PC-9 (cell line): ENCODE measurements around the gene SDCCAG8. TPM values are rescaled to one million over a fixed set of nuclear protein-coding genes. Genes with fewer than 3 reads are reported as not detected.

ENCODE experiments used
- BruUV-seq: library from RNA; stranded (reverse); fragments of 400-500 nt; replicated peaks from 2 replicates; lab custom pipeline; 2021; lab: Mats Ljungman, UMichigan
- CTCF ChIA-PET: fragments of 300-600 bp; sonication (Branson Sonifier 250); formaldehyde crosslinking; loops from one replicate; lab custom pipeline; 2022; ENCODE audit warnings: antibody characterized with exemption; lab: Charles Lee
- POLR2A ChIA-PET: fragments of 300-600 bp; sonication (Branson Sonifier 250); formaldehyde crosslinking; loops from one replicate; lab custom pipeline; 2022; ENCODE audit warnings: antibody characterized with exemption; ENCODE audit not compliant: unreplicated experiment; lab: Charles Lee
- DNase-seq, 2 experiments: peaks; one replicate each; pipeline versions ENCODE4 v3.0.0 to v3.0.0-alpha.2; 2015 to 2022; ENCODE audit warnings: mixed read lengths in 1 of 2
- H2AFZ ChIP-seq: fragments of 200-600 bp; sonication (generic); 2 replicates; pipeline ENCODE4 v1.8.1; 2017; ENCODE audit warnings: antibody characterized with exemption
- H3F3A ChIP-seq: fragments of 200-600 bp; sonication (generic); 2 replicates; pipeline ENCODE4 v1.8.1; 2017; ENCODE audit warnings: antibody characterized with exemption, mild to moderate bottlenecking, low read depth; ENCODE audit not compliant: insufficient read depth
- H3K27ac ChIP-seq: fragments of 200-600 bp; sonication (generic); 2 replicates; pipeline ENCODE4 v1.6.1; 2016; ENCODE audit warnings: mixed run types
- H3K27me3 ChIP-seq: fragments of 200-600 bp; sonication (generic); 2 replicates; pipeline ENCODE4 v1.6.1; 2016; ENCODE audit warnings: low read depth, mixed run types; ENCODE audit not compliant: insufficient read depth
- H3K36me3 ChIP-seq: fragments of 200-600 bp; sonication (generic); 2 replicates; pipeline ENCODE4 v1.6.1; 2016; ENCODE audit warnings: low read depth, mixed run types
- H3K4me1 ChIP-seq: fragments of 200-600 bp; sonication (generic); replicated peaks from 2 replicates; pipeline ENCODE4 v1.6.1; 2016; ENCODE audit warnings: mixed run types; ENCODE audit not compliant: insufficient read depth
- H3K4me2 ChIP-seq: fragments of 200-600 bp; sonication (generic); 2 replicates; pipeline ENCODE4 v1.6.1; 2017; ENCODE audit warnings: mixed run types
- H3K4me3 ChIP-seq: fragments of 200-600 bp; sonication (generic); 2 replicates; pipeline ENCODE4 v1.6.1; 2016; ENCODE audit warnings: mixed run types
- H3K79me2 ChIP-seq: fragments of 200-600 bp; sonication (generic); 2 replicates; pipeline ENCODE4 v1.6.1; 2017; ENCODE audit warnings: low read depth, mixed run types
- H3K9me2 ChIP-seq: fragments of 200-600 bp; sonication (generic); 2 replicates; pipeline ENCODE4 v1.8.1; 2017; ENCODE audit warnings: mild to moderate bottlenecking; ENCODE audit not compliant: insufficient read depth
- H3K9me3 ChIP-seq: fragments of 200-600 bp; sonication (generic); 2 replicates; pipeline ENCODE4 v1.8.1; 2016; ENCODE audit warnings: low read depth; ENCODE audit not compliant: insufficient read depth
- H4K20me1 ChIP-seq: fragments of 200-600 bp; sonication (generic); 2 replicates; pipeline ENCODE4 v1.8.1; 2017; ENCODE audit not compliant: insufficient read depth
- EZH2 ChIP-seq: fragments of 200-600 bp; sonication (generic); IDR thresholded peaks from 2 replicates; pipeline ENCODE4 v1.8.0; 2017; ENCODE audit warnings: antibody characterized with exemption, low read depth
- intact Hi-C: fragments of 100-400 bp; cut with micrococcal nuclease; formaldehyde crosslinking; loops from one replicate; pipeline ENCODE4 v1.10.0; 2022; ENCODE audit not compliant: unreplicated experiment
- total RNA-seq: library from RNA; stranded (reverse); gene quantifications from 2 replicates; pipeline ENCODE4 v1.2.3, GENCODE V29; 2021
- TF ChIP-seq, protein P1 (sequence below): fragments of 200-600 bp; sonication (generic); conservative IDR thresholded peaks from 2 replicates; pipeline ENCODE4 v1.6.1; 2017; ENCODE audit warnings: mixed run types, antibody characterized with exemption, mild to moderate bottlenecking, moderate library complexity

The SDCCAG8 gene
- total RNA-seq, 1 experiment from 2014 or later: 22.7 TPM

DNA sequence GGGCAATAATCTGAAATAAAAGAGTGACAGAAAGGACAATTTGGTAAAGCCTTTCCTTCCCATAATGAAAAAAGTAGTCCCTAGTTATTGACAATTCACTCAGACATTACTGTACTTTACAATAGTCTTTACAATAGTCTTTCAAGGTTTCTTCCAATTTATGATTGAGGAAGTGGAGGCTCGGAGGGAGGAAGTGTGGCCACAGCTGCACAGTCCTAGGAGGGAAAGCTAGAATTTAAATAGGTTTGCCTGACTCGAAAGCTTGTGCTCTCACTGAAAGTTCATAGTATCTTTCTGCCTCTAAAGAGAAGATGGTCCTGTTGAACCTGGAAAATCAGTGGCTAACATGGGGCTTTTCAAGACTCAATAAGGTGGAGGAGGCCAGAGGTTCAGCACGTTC is 203.2 kb downstream of the SDCCAG8 start:
- POLR2A ChIA-PET: no interaction called here
- Histone ChIP-seq H4K20me1 (no peaks in the 10 kb centered on the region), H3K36me3 (no peaks in the 10 kb centered on the region), H3F3A (no peaks in the 10 kb centered on the region), H2AFZ (no peak overlapping the region), H3K9me2 (no peaks in the 10 kb centered on the region), H3K9me3 (no peaks in the 10 kb centered on the region), H3K79me2 (no peaks in the 10 kb centered on the region), H3K4me1 (no peaks in the 10 kb centered on the region), H3K4me3 (no peak overlapping the region), H3K27me3 (no peaks in the 10 kb centered on the region), H3K4me2 (no peak overlapping the region), H3K27ac (no peak overlapping the region)
- TF ChIP-seq, protein P1, sequence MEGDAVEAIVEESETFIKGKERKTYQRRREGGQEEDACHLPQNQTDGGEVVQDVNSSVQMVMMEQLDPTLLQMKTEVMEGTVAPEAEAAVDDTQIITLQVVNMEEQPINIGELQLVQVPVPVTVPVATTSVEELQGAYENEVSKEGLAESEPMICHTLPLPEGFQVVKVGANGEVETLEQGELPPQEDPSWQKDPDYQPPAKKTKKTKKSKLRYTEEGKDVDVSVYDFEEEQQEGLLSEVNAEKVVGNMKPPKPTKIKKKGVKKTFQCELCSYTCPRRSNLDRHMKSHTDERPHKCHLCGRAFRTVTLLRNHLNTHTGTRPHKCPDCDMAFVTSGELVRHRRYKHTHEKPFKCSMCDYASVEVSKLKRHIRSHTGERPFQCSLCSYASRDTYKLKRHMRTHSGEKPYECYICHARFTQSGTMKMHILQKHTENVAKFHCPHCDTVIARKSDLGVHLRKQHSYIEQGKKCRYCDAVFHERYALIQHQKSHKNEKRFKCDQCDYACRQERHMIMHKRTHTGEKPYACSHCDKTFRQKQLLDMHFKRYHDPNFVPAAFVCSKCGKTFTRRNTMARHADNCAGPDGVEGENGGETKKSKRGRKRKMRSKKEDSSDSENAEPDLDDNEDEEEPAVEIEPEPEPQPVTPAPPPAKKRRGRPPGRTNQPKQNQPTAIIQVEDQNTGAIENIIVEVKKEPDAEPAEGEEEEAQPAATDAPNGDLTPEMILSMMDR: no peak
- no peak for TF ChIP-seq EZH2
- CTCF ChIA-PET: no interaction called here
- DNase-seq: no peak
- BruUV-seq: no TSS peak
- intact Hi-C loops: no loop called here

DNA sequence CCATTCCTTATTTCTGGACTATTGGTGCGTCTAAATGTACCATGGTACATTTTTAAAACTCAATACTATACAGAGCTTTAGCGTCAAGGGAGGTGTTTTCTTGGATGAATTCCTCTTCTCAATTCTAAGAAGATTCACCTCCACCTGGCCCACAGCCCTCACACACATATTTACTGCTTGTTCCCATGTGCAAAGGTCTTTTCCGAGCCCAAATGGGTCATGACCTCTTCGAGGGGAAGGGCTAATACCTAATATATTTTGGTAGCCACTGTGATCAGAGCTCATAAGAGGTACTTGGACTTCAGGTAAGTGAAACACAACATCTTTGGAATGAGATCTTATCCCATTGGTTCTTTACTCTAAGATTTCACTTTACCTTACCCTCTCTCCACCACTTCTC is 205.9 kb downstream of the SDCCAG8 start:
- H3K27ac ChIP-seq: no peak overlapping the region
- no peaks in the 10 kb centered on the region for H3K36me3 ChIP-seq
- H3K79me2 ChIP-seq: no peaks in the 10 kb centered on the region
- intact Hi-C loops: no loop called here
- H3K4me3 ChIP-seq: no peak overlapping the region
- no peaks in the 10 kb centered on the region for H3K9me3 ChIP-seq
- POLR2A ChIA-PET: no interaction called here
- no TSS peak for BruUV-seq
- no peak for TF ChIP-seq EZH2
- TF ChIP-seq, protein P1: no peak
- no peaks in the 10 kb centered on the region for H4K20me1 ChIP-seq
- H3K27me3 ChIP-seq: no peaks in the 10 kb centered on the region
- H3K4me2 ChIP-seq: no peak overlapping the region
- H3F3A ChIP-seq: no peaks in the 10 kb centered on the region
- no peaks in the 10 kb centered on the region for H3K4me1 ChIP-seq
- CTCF ChIA-PET: no interaction called here
- DNase-seq: no peak
- no peaks in the 10 kb centered on the region for H3K9me2 ChIP-seq
- no peak overlapping the region for H2AFZ ChIP-seq

DNA sequence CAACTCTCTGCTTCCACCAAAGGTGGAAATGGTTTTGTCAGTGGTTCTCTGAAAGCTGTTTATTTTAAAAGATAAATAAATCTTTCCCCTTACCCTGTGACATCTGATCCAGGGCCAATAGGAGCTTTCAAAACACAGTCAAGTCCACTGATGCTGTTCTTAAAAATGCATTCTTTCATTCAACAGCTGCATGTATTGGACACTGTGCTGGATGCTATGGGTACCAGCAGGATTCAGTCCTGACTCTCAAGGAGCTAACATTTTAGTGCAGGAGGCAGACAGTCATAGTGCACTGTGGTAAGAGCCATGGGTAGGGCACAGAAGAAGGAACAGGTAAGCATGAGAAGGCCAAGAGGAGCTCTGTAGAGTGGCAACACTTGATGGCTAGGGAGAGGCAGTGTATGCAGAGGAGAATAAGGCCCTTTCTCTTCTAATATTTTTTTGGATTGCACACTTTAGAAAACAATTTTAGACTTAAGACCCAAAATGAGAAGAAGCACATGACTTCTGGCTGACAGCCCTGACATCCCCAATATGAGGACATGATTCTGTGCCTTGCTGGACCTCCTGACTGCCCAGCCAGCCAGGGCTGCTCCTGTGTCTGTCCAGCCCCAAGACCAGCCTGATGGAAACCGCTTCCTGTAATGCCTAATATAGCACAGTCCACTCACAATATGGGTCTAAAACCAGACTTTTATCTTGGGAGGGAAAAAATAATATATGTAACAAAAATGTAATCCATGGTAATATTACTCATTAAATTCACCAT is 207.3 kb downstream of the SDCCAG8 start:
- TF ChIP-seq EZH2: no peak
- TF ChIP-seq, protein P1: no peak
- Histone ChIP-seq H3K27me3 (no peaks in the 10 kb centered on the region), H3K9me3 (no peaks in the 10 kb centered on the region), H2AFZ (no peak overlapping the region), H3K36me3 (no peaks in the 10 kb centered on the region), H3F3A (no peaks in the 10 kb centered on the region), H3K4me2 (no peak overlapping the region), H3K9me2 (no peaks in the 10 kb centered on the region), H3K27ac (no peak overlapping the region), H4K20me1 (no peaks in the 10 kb centered on the region), H3K79me2 (no peaks in the 10 kb centered on the region), H3K4me1 (no peaks in the 10 kb centered on the region), H3K4me3 (no peak overlapping the region)
- BruUV-seq: no TSS peak
- POLR2A ChIA-PET: no interaction called here
- intact Hi-C loops: no loop called here
- DNase-seq: no peak
- CTCF ChIA-PET: no interaction called here
